ENCODE results near the gene SLC35A3. TPM values are rescaled to one million over a fixed set of nuclear protein-coding genes. Genes with fewer than 3 reads are reported as not detected.
"Not testable (repeated sequence)": the region's sequence is repeated elsewhere in the genome, so short reads cannot be mapped to it uniquely, and the experiment has no call there.

Gene SLC35A3
- total and polyA plus RNA-seq, 2 donors = 13.7 to 68.7 TPM

DNA sequence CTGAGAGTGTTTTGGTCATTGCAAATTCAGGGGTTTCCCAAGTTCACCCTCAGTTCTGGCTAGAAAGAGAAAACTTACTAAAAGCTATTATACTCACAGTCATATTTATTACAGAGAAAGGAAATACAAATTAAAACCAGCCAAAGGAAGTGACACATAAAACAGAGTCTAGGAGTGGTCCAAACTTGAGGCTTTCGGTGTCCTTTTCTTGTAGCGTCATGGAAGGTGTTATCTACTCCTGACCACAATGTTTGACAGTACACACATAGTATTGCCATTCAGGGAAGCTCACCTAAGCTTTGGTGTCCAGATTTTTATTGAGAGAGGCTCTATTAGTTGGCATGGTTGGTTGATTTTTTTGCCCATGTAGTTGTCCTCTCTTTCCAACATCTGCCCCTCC, 59.0 kb downstream of the SLC35A3 start:
- no peaks in the 10 kb centered on the region for H3K4me1 ChIP-seq (ENCODE audit: insufficient read depth)
- H3K4me3 ChIP-seq (ENCODE audit: low read depth, low read length) = no peak overlapping the region
- WGBS = 92% methylated on average over 2 of the region's 2 CpGs
- H3K36me3 ChIP-seq (ENCODE audit: insufficient read depth) = no peaks in the 10 kb centered on the region
- no peak for DNase-seq (ENCODE audit: extremely low spot score)
- no peak overlapping the region for H3K27ac ChIP-seq (ENCODE audit: low read depth)

DNA sequence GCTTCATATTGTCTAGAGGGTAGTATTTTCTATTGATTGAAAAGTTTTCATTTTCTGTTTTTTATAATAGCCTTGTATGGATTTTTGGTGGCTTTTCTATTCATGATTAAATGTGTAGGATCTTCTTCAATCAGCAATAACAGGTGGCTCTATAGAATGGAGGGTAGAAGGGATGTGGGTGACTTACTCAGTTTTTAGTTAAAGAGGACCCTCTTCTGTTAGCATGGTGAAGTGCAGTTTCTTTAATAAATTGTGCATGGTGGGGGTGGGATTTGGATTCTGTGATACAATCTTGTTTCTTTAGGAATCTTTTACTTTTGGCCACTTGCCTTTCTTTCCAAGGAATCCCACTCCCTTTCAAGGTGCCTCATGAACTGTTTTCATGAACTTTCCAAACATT, 64.7 kb downstream of the SLC35A3 start:
- DNase-seq (ENCODE audit: extremely low spot score) = no peak
- no peak overlapping the region for H3K4me3 ChIP-seq (ENCODE audit: low read depth, low read length)
- H3K27ac ChIP-seq (ENCODE audit: low read depth) = no peak overlapping the region
- no peaks in the 10 kb centered on the region for H3K36me3 ChIP-seq (ENCODE audit: insufficient read depth)
- H3K4me1 ChIP-seq (ENCODE audit: insufficient read depth) = peaks cover 4% of the 10 kb centered on the region

GRCh38 chr1:100035214-100035613, 65.4 kb downstream of the SLC35A3 start:
- 95% methylated on average over 1 of the region's 1 CpG for WGBS
- Histone ChIP-seq H3K4me3 (ENCODE audit: low read depth, low read length) (no peak overlapping the region), H3K27ac (ENCODE audit: low read depth) (no peak overlapping the region), H3K4me1 (ENCODE audit: insufficient read depth) (peaks cover 4% of the 10 kb centered on the region), H3K36me3 (ENCODE audit: insufficient read depth) (no peaks in the 10 kb centered on the region)
- DNase-seq (ENCODE audit: extremely low spot score) = no peak

- Histone ChIP-seq H3K4me1 (ENCODE audit: insufficient read depth) (peaks cover 4% of the 10 kb centered on the region), H3K36me3 (ENCODE audit: insufficient read depth) (no peaks in the 10 kb centered on the region), H3K27ac (ENCODE audit: low read depth) (no peak overlapping the region), H3K4me3 (ENCODE audit: low read depth, low read length) (peak overlapping the region; percentile 93)
- DNase-seq (ENCODE audit: extremely low spot score) = no peak
- 24% methylated on average over 11 of the region's 11 CpGs for WGBS
These were observed 67.2 kb downstream of the SLC35A3 start for GRCh38 chr1:100036718-100037655.

DNA sequence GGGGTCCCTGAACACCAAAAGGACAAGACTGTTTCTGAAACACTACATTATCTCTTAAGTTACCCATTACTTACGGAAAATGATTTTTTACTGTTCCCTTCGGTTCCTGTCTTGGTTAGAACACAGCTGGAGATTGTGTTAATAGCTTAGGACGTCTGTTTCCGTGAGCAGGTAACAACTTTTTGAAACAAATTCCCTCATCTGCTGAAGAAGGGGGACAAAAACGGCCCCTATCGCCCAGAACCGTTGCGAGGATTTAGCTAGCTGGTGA, 67.8 kb downstream of the SLC35A3 start:
- DNase-seq (ENCODE audit: extremely low spot score) = no peak
- Histone ChIP-seq H3K36me3 (ENCODE audit: insufficient read depth) (no peaks in the 10 kb centered on the region), H3K4me3 (ENCODE audit: low read depth, low read length) (peak overlapping the region; percentile 93), H3K27ac (ENCODE audit: low read depth) (peak overlapping the region; percentile 78), H3K4me1 (ENCODE audit: insufficient read depth) (peaks cover 4% of the 10 kb centered on the region)
- WGBS = under 1% methylated on average over 8 of the region's 8 CpGs

- peak; percentile 67 for DNase-seq (ENCODE audit: extremely low spot score)
- peaks cover 4% of the 10 kb centered on the region for H3K4me1 ChIP-seq (ENCODE audit: insufficient read depth)
- peak overlapping the region; percentile 93 for H3K4me3 ChIP-seq (ENCODE audit: low read depth, low read length)
- no peaks in the 10 kb centered on the region for H3K36me3 ChIP-seq (ENCODE audit: insufficient read depth)
- WGBS = under 1% methylated on average over 87 of the region's 87 CpGs
- H3K27ac ChIP-seq (ENCODE audit: low read depth) = peak overlapping the region; percentile 99
These were observed 68.3 kb downstream of the SLC35A3 start for GRCh38 chr1:100037927-100038659.

GRCh38 chr1:100038660-100039287, 69.0 kb downstream of the SLC35A3 start:
- under 1% methylated on average over 37 of the region's 37 CpGs for WGBS
- no peaks in the 10 kb centered on the region for H3K36me3 ChIP-seq (ENCODE audit: insufficient read depth)
- H3K27ac ChIP-seq (ENCODE audit: low read depth) = peak overlapping the region; percentile 99
- H3K4me3 ChIP-seq (ENCODE audit: low read depth, low read length) = peak overlapping the region; percentile 93
- H3K4me1 ChIP-seq (ENCODE audit: insufficient read depth) = peaks cover 4% of the 10 kb centered on the region
- peak; percentile 33 for DNase-seq (ENCODE audit: extremely low spot score)

DNA sequence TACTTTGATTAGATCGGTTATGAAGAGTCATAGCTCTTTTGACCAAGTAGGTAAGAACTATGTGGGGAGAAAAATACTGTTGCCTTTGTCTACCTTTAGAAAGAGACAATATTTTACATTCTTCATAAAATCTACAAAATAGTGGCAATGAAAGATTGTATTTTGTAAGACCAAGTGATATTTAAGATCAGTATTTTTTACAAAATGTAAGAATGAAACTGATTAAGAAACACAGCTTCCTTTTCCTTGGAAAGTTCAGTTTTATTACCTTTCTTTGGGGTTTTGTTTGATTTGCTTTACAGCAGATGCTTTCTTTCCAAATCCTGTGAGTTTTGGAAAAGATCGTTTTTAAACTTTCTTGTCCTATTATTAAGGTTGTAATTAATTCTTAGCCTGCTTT, 69.8 kb downstream of the SLC35A3 start:
- WGBS = 12% methylated on average over 2 of the region's 2 CpGs
- Histone ChIP-seq H3K36me3 (ENCODE audit: insufficient read depth) (no peaks in the 10 kb centered on the region), H3K27ac (ENCODE audit: low read depth) (no peak overlapping the region), H3K4me1 (ENCODE audit: insufficient read depth) (peaks cover 4% of the 10 kb centered on the region), H3K4me3 (ENCODE audit: low read depth, low read length) (no peak overlapping the region)
- DNase-seq (ENCODE audit: extremely low spot score) = no peak

GRCh38 chr1:100045206-100045605, 75.4 kb downstream of the SLC35A3 start:
- H3K27ac ChIP-seq (ENCODE audit: low read depth) = no peak overlapping the region
- no peaks in the 10 kb centered on the region for H3K36me3 ChIP-seq (ENCODE audit: insufficient read depth)
- 97% methylated on average over 5 of the region's 5 CpGs for WGBS
- H3K4me1 ChIP-seq (ENCODE audit: insufficient read depth) = peaks cover under 1% of the 10 kb centered on the region
- H3K4me3 ChIP-seq (ENCODE audit: low read depth, low read length) = no peak overlapping the region
- no peak for DNase-seq (ENCODE audit: extremely low spot score)

DNA sequence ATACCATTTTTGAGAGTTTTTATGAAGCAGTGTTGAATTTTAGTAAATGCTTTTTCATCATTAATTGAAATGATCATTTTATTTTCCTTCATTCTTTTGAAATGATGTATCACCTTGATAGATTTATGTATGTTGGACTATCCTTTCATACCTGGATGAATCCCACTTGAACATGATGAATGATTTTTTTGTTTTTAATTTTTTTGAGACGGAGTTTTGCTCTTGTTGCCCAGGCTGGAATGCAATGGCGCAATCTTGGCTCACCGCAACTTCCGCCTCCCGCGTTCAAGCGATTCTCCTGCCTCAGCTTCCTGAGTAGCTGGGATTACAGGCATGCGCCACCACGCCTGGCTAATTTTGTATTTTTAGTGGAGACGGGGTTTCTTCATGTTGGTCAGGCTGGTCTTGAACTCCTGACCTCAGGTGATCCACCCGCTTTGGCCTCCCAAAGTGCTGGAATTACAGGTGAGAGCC, 77.5 kb downstream of the SLC35A3 start:
- not testable (repeated sequence) for H3K36me3 ChIP-seq (ENCODE audit: insufficient read depth); DNase-seq (ENCODE audit: extremely low spot score); H3K4me3 ChIP-seq (ENCODE audit: low read depth, low read length); H3K27ac ChIP-seq (ENCODE audit: low read depth); H3K4me1 ChIP-seq (ENCODE audit: insufficient read depth)
- 95% methylated on average over 11 of the region's 11 CpGs for WGBS

DNA sequence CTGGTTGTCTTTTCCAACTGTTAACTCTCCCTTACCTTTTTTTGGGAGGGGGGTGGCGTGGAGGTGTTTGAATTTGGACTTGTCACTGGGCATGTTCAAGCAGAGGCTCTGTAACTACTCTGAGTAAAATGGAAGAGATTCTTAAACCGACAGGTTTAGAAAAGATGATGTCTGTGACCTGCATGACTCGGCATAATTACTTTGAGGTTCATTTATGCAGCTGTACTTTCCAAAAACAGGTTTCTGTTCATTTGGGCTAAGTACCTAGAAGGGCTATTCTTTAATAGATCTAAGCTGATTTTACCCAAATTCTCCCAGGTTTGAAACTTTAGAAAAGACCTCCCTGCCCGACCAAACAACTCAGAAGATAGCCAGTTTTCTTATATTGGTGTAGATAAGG, 80.3 kb downstream of the SLC35A3 start:
- 85% methylated on average over 4 of the region's 4 CpGs for WGBS
- H3K27ac ChIP-seq (ENCODE audit: low read depth) = no peak overlapping the region
- peaks cover 1% of the 10 kb centered on the region for H3K4me1 ChIP-seq (ENCODE audit: insufficient read depth)
- no peaks in the 10 kb centered on the region for H3K36me3 ChIP-seq (ENCODE audit: insufficient read depth)
- no peak overlapping the region for H3K4me3 ChIP-seq (ENCODE audit: low read depth, low read length)
- no peak for DNase-seq (ENCODE audit: extremely low spot score)

- Histone ChIP-seq H3K27ac (ENCODE audit: low read depth) (no peak overlapping the region), H3K4me3 (ENCODE audit: low read depth, low read length) (no peak overlapping the region), H3K4me1 (ENCODE audit: insufficient read depth) (peaks cover 1% of the 10 kb centered on the region), H3K36me3 (ENCODE audit: insufficient read depth) (no peaks in the 10 kb centered on the region)
- no peak for DNase-seq (ENCODE audit: extremely low spot score)
- WGBS = 72% methylated on average over 4 of the region's 4 CpGs
These were observed 81.6 kb downstream of the SLC35A3 start for GRCh38 chr1:100051401-100051800.

GRCh38 chr1:100051893-100052292, 82.1 kb downstream of the SLC35A3 start:
- no peak overlapping the region for H3K4me3 ChIP-seq (ENCODE audit: low read depth, low read length)
- no peak overlapping the region for H3K27ac ChIP-seq (ENCODE audit: low read depth)
- H3K4me1 ChIP-seq (ENCODE audit: insufficient read depth) = peaks cover 1% of the 10 kb centered on the region
- no peaks in the 10 kb centered on the region for H3K36me3 ChIP-seq (ENCODE audit: insufficient read depth)
- 86% methylated on average over 1 of the region's 1 CpG for WGBS
- DNase-seq (ENCODE audit: extremely low spot score) = no peak

DNA sequence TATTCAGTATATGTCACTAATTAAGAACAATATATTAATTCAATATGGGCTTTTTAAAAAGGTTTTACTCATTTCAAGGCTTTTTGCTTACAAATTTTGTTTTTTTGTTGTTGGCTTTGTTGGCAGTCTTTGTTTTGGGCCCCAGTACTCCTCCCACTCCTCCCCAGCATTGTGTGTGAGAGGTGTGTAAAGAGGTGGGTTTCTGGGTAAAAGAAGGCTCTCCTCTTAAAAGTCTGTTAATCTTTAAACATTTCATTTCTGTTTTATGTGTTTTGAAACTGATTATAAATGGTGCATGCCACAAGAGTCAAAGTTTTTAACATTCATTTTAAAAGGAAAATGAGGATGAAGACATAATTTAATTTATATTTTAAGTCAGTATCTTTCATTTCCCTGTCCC, 83.3 kb downstream of the SLC35A3 start:
- Histone ChIP-seq H3K4me1 (ENCODE audit: insufficient read depth) (peaks cover 1% of the 10 kb centered on the region), H3K27ac (ENCODE audit: low read depth) (no peak overlapping the region), H3K4me3 (ENCODE audit: low read depth, low read length) (no peak overlapping the region), H3K36me3 (ENCODE audit: insufficient read depth) (peaks cover 2% of the 10 kb centered on the region)
- DNase-seq (ENCODE audit: extremely low spot score) = no peak
